SK-N-SH (cell line): Measurements from ENCODE around the gene TGM6.

Source experiments
- GABPA ChIP-seq: IDR thresholded peaks from 2 replicates; pipeline ENCODE4 v1.4.0; 2012; ENCODE audit warnings: low read depth, mild to moderate bottlenecking
- MAX ChIP-seq: IDR thresholded peaks from 2 replicates; pipeline ENCODE4 v1.4.0; 2012; ENCODE audit warnings: low read depth
- NFIC ChIP-seq: IDR thresholded peaks from 2 replicates; pipeline ENCODE4 v1.4.0; 2012; ENCODE audit warnings: borderline replicate concordance
- NRF1 ChIP-seq: IDR thresholded peaks from 2 replicates; pipeline ENCODE4 v1.6.1; 2012; ENCODE audit warnings: low read depth, mild to moderate bottlenecking, low read length
- SMC3 ChIP-seq: IDR thresholded peaks from 2 replicates; pipeline ENCODE4 v1.6.1; 2012; ENCODE audit warnings: low read depth, low read length, improper control_type of control experiment
- TF ChIP-seq, protein P1 (sequence below): fragments of 150-350 bp; IDR thresholded peaks from 2 replicates; pipeline ENCODE4 v1.6.1; 2017; ENCODE audit warnings: antibody characterized with exemption, low read length, low read depth, borderline replicate concordance
- TF ChIP-seq, protein P2 (sequence below): IDR thresholded peaks from 2 replicates; pipeline ENCODE4; 2012
- TF ChIP-seq, protein P3 (sequence below): IDR thresholded peaks from 2 replicates; pipeline ENCODE4 v1.6.1; 2012; ENCODE audit warnings: mild to moderate bottlenecking, low read depth, low read length, moderate library complexity

DNA sequence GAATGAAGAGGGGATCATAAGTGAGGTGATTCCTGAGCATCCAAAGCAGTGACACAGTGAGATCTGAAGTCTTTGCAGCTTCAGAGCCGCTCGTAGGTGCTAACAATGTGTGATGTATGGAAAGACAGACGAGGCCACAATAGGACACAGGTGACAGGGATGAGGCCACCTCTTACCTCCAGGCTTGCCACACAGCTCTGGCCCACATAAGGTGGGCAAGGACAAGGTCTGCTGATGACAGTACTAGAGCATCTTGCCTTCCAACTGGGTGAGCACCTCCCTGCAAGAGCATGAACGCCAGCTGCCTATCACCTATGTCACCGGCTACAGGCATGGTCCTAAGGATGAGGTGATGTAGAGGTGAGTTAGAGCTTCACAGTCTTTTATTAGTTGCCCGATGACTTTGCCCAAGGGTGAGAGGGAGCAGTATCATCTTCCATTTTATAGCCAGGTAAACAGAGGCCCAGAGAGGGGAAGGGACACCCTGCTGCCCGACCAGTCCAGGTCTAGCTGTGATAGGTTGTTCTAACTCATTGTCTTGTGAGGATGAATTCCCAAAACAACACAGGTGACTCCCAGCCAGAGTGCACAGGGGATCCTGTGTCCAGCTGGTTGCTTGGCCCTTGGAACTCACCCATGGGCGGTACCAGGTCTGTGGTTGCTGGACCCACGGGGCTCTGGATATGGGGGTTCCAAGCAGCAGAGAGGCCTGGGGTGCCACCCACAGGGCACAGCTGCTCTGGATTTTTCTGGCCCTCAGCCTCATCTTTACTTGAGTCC is 6.2 kb upstream of the TGM6 start:
- no peak for TF ChIP-seq NRF1
- TF ChIP-seq GABPA: no peak
- TF ChIP-seq, protein P1, sequence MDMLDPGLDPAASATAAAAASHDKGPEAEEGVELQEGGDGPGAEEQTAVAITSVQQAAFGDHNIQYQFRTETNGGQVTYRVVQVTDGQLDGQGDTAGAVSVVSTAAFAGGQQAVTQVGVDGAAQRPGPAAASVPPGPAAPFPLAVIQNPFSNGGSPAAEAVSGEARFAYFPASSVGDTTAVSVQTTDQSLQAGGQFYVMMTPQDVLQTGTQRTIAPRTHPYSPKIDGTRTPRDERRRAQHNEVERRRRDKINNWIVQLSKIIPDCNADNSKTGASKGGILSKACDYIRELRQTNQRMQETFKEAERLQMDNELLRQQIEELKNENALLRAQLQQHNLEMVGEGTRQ: no peak
- no peak for TF ChIP-seq SMC3
- TF ChIP-seq MAX: no peak
- TF ChIP-seq NFIC: no peak
- TF ChIP-seq, protein P2, sequence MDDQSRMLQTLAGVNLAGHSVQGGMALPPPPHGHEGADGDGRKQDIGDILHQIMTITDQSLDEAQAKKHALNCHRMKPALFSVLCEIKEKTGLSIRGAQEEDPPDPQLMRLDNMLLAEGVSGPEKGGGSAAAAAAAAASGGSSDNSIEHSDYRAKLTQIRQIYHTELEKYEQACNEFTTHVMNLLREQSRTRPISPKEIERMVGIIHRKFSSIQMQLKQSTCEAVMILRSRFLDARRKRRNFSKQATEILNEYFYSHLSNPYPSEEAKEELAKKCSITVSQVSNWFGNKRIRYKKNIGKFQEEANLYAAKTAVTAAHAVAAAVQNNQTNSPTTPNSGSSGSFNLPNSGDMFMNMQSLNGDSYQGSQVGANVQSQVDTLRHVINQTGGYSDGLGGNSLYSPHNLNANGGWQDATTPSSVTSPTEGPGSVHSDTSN: no peak
- TF ChIP-seq, protein P3, sequence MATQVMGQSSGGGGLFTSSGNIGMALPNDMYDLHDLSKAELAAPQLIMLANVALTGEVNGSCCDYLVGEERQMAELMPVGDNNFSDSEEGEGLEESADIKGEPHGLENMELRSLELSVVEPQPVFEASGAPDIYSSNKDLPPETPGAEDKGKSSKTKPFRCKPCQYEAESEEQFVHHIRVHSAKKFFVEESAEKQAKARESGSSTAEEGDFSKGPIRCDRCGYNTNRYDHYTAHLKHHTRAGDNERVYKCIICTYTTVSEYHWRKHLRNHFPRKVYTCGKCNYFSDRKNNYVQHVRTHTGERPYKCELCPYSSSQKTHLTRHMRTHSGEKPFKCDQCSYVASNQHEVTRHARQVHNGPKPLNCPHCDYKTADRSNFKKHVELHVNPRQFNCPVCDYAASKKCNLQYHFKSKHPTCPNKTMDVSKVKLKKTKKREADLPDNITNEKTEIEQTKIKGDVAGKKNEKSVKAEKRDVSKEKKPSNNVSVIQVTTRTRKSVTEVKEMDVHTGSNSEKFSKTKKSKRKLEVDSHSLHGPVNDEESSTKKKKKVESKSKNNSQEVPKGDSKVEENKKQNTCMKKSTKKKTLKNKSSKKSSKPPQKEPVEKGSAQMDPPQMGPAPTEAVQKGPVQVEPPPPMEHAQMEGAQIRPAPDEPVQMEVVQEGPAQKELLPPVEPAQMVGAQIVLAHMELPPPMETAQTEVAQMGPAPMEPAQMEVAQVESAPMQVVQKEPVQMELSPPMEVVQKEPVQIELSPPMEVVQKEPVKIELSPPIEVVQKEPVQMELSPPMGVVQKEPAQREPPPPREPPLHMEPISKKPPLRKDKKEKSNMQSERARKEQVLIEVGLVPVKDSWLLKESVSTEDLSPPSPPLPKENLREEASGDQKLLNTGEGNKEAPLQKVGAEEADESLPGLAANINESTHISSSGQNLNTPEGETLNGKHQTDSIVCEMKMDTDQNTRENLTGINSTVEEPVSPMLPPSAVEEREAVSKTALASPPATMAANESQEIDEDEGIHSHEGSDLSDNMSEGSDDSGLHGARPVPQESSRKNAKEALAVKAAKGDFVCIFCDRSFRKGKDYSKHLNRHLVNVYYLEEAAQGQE: no peak
